Activated CD8-positive, alpha-beta memory T cell treated with anti-CD3 and anti-CD28 coated beads for 48 hours (primary cell): ENCODE data around the gene PIP5K1A.

ENCODE experiments used
- DNase-seq, 3 experiments: peaks; one replicate each; pipeline ENCODE4 v3.0.0-alpha.2; 2020; ENCODE audit warnings: low read depth in 2 of 3, low spot score in 2 of 3

Gene PIP5K1A

GRCh38 chr1:151288502-151288901 is 90.2 kb downstream of the PIP5K1A start:
- no peak for DNase-seq

DNA sequence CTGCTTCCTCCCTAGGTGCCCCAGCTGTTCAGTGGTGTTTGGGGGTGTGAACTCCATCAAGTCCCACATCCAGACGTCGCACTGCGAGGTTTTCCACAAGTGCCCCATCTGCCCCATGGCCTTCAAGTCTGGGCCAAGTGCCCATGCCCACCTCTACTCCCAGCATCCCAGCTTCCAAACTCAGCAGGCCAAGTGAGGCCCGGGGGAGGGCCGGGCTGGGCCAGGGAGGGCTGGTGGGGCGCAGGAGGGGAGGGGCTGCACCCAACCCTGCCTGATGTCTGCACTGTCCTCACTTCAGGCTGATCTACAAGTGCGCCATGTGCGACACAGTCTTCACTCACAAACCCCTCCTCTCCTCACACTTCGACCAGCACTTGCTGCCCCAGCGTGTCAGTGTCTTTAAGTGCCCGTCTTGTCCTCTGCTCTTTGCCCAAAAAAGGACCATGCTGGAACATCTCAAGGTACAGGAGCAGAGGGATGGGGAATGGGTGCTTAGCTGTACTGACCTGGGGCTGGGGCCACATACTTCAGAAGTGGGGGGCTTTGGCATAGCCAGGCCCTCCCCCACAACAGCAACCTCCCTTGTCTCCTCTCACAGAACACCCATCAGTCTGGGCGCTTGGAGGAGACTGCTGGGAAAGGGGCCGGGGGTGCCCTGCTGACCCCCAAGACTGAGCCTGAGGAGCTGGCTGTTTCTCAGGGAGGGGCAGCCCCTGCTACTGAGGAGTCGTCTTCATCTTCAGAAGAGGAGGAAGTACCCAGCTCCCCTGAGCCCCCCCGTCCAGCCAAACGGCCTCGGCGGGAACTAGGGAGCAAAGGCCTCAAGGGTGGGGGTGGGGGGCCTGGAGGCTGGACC is 91.0 kb downstream of the PIP5K1A start:
- DNase-seq: no peak

- DNase-seq: no peak
Measured at GRCh38 chr1:151289991-151290708, 91.8 kb downstream of the PIP5K1A start.

DNA sequence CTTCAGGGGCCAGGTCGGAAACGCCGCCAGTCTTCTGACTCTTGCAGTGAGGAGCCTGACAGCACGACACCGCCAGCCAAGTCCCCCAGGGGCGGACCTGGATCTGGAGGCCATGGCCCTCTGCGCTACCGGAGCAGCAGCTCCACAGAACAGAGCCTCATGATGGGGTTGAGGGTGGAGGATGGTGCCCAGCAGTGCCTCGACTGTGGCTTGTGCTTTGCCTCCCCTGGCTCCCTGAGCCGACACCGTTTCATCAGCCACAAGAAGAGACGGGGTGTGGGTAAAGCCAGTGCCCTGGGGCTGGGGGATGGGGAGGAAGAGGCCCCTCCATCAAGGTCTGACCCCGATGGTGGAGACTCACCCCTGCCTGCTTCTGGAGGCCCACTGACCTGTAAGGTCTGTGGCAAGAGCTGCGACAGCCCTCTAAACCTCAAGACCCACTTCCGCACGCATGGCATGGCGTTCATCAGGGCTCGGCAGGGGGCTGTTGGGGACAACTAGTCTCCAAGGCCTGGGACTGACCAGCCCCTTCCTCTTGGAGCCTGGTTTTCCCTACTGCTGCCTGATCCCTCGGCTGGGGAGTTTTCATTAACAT is 92.5 kb downstream of the PIP5K1A start:
- no peak for DNase-seq

DNA sequence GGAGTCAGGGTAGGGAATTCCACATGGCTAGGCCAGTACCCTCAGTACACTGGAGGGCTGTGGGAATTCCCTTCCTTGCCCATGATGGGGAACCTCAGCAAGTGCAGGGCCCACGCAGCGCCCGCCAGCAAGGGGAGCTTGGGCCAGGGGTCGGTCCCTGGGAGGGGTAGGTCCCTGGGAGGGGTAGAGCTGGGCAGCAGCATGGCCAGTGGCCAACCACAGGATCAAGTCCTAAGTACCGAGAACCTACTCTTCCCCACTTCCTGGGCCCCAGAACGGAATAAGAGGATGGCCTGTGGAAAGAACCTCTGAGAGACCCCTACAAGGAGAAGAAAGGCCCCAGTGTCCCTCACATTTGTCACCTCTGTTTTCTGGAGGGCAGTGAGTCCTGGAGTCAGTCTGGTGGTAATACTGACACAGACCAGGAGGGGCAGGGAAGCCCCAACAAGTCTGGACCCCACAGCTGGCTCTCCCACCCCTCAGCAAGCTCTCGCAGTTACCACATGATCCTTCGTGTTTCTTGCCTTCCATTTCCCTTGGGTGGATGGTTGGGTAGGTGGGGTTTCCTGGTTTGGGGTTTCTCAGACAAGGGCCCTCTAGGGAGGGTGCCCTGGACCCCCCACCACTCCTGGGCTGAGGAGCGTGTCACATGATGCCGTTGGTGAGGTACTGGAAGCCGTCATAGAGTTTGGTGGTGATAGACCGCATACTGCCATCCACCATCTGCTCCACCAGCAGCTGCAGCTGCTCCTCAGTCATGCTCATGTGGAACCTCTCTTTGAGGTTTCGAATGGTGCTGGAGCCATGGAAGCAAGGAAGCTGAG is 94.1 kb downstream of the PIP5K1A start:
- DNase-seq: no peak

GRCh38 chr1:151293093-151293492 is 94.7 kb downstream of the PIP5K1A start:
- no peak for DNase-seq

- no peak for DNase-seq
Measured at GRCh38 chr1:151294742-151295462, 96.5 kb downstream of the PIP5K1A start.
